ENCODE results near the gene TRIO.
"Not testable (repeated sequence)": the region's sequence is repeated elsewhere in the genome, so short reads cannot be mapped to it uniquely, and the experiment has no call there.

The TRIO gene

DNA sequence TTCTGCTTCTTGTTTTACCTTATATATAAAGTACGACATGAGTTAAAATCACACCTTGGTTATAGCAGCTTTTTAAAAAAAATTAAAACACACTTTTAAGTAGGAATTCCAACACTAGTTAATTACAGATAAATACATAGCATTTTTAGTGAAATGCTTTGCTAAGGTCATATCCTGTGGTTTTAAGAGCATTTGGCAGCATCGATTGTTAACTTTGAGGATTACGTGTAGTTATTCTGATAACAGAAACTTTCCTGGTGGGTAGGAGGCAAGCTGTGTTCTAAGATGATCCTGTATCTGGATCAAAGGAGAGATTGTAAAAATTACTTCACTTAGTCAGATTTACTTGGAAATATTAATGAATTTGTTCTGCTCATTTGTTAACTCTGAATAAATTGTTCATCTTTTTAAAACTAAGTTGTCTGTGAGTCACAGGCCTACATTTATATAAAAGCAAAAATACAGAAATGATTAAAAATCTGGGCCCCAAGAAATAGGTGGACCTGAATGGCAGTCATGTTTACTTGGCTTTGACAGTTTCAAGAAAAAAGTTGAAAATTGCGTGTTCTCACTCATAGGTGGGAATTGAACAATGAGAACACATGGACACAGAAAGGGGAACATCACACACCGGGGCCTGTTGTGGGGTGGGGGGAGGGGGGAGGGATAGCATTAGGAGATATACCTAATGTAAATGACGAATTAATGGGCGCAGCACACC, 58.3 kb downstream of the TRIO start:
- Histone ChIP-seq H3K4me3 (ENCODE audit: low read length) (no peak overlapping the region), H3K9ac (ENCODE audit: low read length) (no peak overlapping the region), H3K4me1 (ENCODE audit: control insufficient read depth, insufficient read depth, low read length) (peaks cover 7% of the 10 kb centered on the region), H3K36me3 (ENCODE audit: control insufficient read depth, insufficient read depth, low read length) (no peaks in the 10 kb centered on the region), H3K9me3 (ENCODE audit: control insufficient read depth, low read length) (no peaks in the 10 kb centered on the region), H3K27me3 (ENCODE audit: control insufficient read depth, insufficient read depth, low read length) (no peaks in the 10 kb centered on the region)

DNA sequence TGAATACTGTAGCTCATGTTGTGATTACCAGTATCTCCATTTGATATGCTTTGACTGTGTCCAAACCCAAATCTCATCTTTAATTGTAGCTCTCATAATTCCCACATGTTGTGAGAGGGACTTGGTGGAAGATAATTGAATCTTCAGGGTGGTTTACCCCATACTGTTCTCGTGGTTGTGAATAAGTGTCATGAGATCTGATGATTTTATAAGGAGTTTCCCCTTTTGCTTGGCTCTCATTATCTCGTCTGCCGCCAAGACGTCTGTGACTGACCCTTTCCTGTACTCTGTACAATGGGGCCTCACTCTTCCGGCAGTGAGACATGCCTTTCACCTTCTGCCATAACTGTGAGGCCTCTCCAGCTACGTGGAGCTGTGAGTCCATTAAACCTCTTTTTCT, 59.3 kb downstream of the TRIO start:
- Histone ChIP-seq H3K4me1 (ENCODE audit: control insufficient read depth, insufficient read depth, low read length) (peaks cover 7% of the 10 kb centered on the region), H3K9ac (ENCODE audit: low read length) (no peak overlapping the region)

DNA sequence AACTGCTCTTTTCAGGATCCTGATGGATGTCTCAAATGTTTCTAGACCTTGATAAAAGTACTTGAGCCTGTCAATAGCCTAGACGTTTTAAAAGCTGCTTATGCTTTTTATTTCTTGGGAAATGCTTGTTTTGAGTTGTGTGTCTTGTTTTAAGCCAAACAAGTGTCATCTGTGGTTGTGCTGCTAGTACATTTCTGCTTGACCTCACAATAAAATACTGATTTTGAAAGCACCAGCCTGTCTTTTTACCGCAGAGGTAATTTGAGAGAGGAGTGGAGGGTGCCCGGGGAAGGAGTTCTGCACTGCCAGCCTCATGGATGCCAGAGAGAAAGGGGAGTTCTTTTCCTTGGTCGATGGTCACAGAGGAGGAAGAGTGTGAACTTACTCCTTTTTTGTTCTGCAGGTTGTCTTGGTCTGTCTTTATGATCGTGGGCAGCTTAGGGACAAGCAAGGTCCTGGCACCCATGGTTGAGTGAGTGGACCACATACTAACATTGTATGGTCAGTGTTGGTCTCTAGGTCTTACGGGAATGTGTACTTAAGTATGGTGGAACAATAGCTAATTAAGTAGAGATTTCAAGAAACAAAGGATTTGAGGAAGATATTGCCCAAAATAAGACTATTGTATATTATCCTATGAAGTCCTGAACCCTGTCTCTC, 61.0 kb downstream of the TRIO start:
- Histone ChIP-seq H3K27me3 (ENCODE audit: control insufficient read depth, insufficient read depth, low read length) (no peaks in the 10 kb centered on the region), H3K9ac (ENCODE audit: low read length) (no peak overlapping the region), H3K9me3 (ENCODE audit: control insufficient read depth, low read length) (no peaks in the 10 kb centered on the region), H3K36me3 (ENCODE audit: control insufficient read depth, insufficient read depth, low read length) (no peaks in the 10 kb centered on the region), H3K4me1 (ENCODE audit: control insufficient read depth, insufficient read depth, low read length) (peaks cover 7% of the 10 kb centered on the region), H3K4me3 (ENCODE audit: low read length) (no peak overlapping the region)

More for the DNA sequence above, 59.3 kb downstream of the TRIO start:
- Histone ChIP-seq H3K36me3 (ENCODE audit: control insufficient read depth, insufficient read depth, low read length) (no peaks in the 10 kb centered on the region), H3K9me3 (ENCODE audit: control insufficient read depth, low read length) (no peaks in the 10 kb centered on the region), H3K4me3 (ENCODE audit: low read length) (no peak overlapping the region), H3K27me3 (ENCODE audit: control insufficient read depth, insufficient read depth, low read length) (no peaks in the 10 kb centered on the region)

DNA sequence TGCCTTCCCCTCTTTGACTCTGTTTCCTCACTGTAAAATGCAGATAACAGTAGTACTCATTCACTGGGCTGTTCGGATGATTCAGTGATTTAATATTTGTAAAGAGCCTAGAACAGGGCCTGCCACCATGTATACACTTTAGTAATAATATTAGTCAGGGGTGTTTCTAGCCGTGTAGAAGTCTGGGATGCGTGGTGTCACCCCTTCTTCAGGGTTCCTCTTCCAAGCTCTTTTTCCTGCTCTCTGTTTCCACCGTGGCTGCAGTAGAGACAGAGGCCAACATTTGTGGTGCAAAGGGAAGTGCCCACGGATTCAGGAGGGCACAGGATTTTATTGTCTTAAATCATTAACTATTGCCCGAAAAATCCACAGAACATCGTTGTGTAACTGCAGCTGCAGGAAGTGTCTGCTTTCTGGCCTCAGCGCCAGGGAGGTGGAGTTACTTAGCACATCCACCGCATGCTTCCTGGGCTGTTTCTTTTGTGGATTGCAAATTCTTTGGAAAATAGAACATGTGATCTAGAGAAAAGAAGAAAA, 61.7 kb downstream of the TRIO start:
- H3K4me3 ChIP-seq (ENCODE audit: low read length), result no peak overlapping the region
- no peak overlapping the region for H3K9ac ChIP-seq (ENCODE audit: low read length)
- H3K4me1 ChIP-seq (ENCODE audit: control insufficient read depth, insufficient read depth, low read length), result peaks cover 7% of the 10 kb centered on the region

DNA sequence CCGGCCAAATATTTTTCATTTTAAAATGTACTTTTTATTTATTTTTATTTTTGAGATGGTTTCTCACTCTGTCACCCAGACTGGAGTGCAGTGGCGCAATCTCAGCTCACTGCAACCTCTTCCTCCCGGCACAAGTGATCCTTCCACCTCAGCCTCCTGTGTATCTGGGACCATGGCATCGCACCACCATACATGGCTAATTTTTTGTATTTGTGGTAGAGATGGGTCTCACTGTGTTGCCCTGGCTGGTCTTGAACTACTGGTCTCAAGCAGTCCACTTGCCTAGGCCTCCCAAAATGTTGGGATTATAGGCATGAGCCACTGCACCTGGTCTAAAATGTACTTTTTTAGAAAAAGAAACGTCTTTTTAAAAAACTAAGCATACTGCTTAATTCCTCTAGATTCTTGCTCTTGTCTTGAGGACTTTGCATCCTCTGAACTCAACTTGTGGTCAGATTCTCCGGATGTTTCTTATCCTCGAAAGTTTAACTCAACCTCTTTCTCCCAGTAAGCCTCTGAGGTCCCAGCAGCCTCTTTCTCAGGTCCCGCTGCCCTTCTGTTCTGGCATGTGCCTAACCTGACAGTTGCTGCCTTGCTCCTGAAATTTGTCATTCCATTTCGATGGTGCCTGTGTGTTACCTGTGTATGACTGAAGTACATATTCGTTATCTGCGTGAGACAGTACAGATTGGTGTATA, 63.0 kb downstream of the TRIO start:
- Histone ChIP-seq H3K27me3 (ENCODE audit: control insufficient read depth, insufficient read depth, low read length) (no peaks in the 10 kb centered on the region), H3K4me1 (ENCODE audit: control insufficient read depth, insufficient read depth, low read length) (peaks cover 7% of the 10 kb centered on the region)

More for the DNA sequence above, 61.7 kb downstream of the TRIO start:
- no peaks in the 10 kb centered on the region for H3K36me3 ChIP-seq (ENCODE audit: control insufficient read depth, insufficient read depth, low read length)
- H3K9me3 ChIP-seq (ENCODE audit: control insufficient read depth, low read length), result no peaks in the 10 kb centered on the region
- no peaks in the 10 kb centered on the region for H3K27me3 ChIP-seq (ENCODE audit: control insufficient read depth, insufficient read depth, low read length)

DNA sequence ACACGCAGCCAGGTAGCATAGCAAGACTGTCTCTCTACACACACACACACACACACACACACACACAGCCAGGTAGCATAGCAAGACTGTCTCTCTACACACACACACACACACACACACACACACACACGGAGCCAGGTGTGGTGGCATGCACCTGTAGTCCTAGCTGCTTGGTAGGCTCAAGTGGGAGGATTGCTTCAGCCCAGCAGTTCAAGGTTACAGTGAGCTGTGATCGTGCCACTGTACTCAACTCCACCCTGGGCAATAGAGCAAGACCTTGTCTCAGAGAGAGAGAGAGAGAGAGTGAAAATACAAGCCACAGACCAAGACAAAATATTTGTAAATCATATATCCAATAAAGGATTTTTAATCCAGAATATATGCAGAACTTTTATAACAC, 64.3 kb downstream of the TRIO start:
- H3K4me1 ChIP-seq (ENCODE audit: control insufficient read depth, insufficient read depth, low read length); H3K9ac ChIP-seq (ENCODE audit: low read length); H3K27me3 ChIP-seq (ENCODE audit: control insufficient read depth, insufficient read depth, low read length); H3K9me3 ChIP-seq (ENCODE audit: control insufficient read depth, low read length); H3K4me3 ChIP-seq (ENCODE audit: low read length); H3K36me3 ChIP-seq (ENCODE audit: control insufficient read depth, insufficient read depth, low read length): not testable (repeated sequence)

More for the DNA sequence above, 63.0 kb downstream of the TRIO start:
- H3K36me3 ChIP-seq (ENCODE audit: control insufficient read depth, insufficient read depth, low read length), result no peaks in the 10 kb centered on the region
- H3K9me3 ChIP-seq (ENCODE audit: control insufficient read depth, low read length), result no peaks in the 10 kb centered on the region
- no peak overlapping the region for H3K4me3 ChIP-seq (ENCODE audit: low read length)
- no peak overlapping the region for H3K9ac ChIP-seq (ENCODE audit: low read length)

DNA sequence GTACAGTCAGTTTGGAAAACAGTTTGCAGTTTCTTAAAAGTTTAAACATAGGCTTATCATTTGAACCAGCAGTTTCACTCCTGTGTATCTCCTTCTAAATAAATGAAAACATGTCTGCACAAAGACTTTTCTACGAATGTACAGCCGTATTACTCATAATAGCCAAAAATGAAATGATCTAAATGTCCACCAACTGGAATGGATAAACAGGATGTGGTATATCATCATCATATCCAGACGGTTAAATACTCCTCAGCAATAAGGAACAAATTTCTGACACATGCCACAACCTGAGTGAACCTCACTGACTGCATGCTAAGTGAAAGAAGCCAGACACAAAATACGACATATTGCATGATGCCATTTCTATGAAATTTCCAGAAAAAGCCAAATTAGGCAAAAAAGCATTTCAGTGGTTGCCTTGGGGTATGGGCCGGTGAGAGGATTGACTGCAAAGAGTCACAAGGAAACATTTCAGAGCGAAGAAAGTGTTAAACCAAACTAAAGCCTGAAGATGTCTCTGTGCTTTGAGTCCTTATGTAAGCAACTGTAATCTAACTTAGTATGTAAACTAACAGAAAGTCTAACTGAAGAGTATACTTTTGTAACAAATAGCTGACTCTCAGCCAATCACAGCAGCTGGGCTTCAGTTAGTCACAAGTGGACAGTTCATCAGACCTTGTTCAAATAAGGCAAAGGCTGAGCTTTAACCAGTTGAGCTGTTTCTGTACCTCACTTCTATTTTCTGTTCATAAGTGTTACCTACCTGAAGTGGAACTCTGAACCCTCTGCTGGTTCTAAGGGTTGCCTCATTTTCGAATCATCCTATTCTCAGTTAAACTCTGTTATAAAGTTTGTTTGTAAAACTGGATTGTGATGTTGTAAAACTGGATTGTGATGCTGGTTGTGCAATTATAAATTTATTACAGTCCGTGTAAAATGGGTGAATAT, 65.2 kb downstream of the TRIO start:
- H3K9ac ChIP-seq (ENCODE audit: low read length), result no peak overlapping the region
- H3K36me3 ChIP-seq (ENCODE audit: control insufficient read depth, insufficient read depth, low read length), result no peaks in the 10 kb centered on the region
- no peaks in the 10 kb centered on the region for H3K27me3 ChIP-seq (ENCODE audit: control insufficient read depth, insufficient read depth, low read length)
- H3K4me3 ChIP-seq (ENCODE audit: low read length), result no peak overlapping the region
- H3K9me3 ChIP-seq (ENCODE audit: control insufficient read depth, low read length), result no peaks in the 10 kb centered on the region
- H3K4me1 ChIP-seq (ENCODE audit: control insufficient read depth, insufficient read depth, low read length), result peaks cover 7% of the 10 kb centered on the region

DNA sequence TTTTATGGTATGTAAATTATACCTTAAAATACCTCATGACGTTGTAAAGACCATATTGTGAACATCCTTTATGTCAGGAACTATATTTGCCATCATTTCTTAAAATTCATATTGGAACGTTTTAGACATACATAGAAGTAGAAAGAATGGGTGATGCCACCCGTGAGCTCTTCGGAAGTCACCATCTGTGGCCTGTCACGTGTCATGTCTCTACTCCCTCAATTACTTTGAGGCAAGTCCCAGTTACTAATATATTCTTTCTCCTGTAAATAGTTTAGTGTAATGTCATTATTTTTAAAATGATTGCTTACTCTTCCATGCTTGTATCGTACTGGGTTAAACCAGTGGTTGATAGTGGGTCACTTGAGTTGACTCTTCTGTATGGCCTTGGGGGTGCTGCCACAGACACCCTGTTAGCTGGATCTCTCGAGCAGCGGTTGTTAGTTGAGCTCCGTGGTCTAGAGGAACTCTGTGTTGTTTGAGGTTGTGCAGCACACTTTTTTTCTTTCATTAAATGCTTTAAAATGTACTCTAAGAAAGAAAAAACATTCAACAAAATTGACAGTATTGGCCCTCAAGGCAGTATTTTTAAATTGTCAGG, 66.2 kb downstream of the TRIO start:
- H3K36me3 ChIP-seq (ENCODE audit: control insufficient read depth, insufficient read depth, low read length), result no peaks in the 10 kb centered on the region
- no peaks in the 10 kb centered on the region for H3K27me3 ChIP-seq (ENCODE audit: control insufficient read depth, insufficient read depth, low read length)
- no peaks in the 10 kb centered on the region for H3K9me3 ChIP-seq (ENCODE audit: control insufficient read depth, low read length)
- peaks cover 7% of the 10 kb centered on the region for H3K4me1 ChIP-seq (ENCODE audit: control insufficient read depth, insufficient read depth, low read length)
- H3K9ac ChIP-seq (ENCODE audit: low read length), result no peak overlapping the region
- H3K4me3 ChIP-seq (ENCODE audit: low read length), result no peak overlapping the region

DNA sequence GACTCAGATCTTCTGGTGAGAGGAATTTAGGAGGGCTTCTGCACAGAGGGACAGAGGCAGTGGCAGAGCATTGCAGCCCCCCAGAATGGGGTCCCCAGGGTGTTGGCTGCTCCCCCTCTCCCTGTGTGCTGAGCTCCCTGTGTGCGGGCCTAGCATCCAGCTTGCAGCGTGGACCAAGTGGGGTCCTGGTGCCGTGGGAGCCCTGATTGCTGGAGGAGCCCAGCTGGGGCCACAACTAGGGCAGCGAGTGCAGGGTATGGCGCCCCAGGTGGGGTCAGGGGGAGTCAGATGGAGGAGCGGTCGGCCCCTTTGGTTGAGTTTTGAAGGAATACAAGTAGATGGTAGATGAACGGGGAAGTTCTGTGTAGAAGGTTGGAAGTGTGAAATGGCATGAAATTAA, 66.7 kb downstream of the TRIO start:
- no peaks in the 10 kb centered on the region for H3K9me3 ChIP-seq (ENCODE audit: control insufficient read depth, low read length)
- H3K36me3 ChIP-seq (ENCODE audit: control insufficient read depth, insufficient read depth, low read length), result no peaks in the 10 kb centered on the region
- no peaks in the 10 kb centered on the region for H3K27me3 ChIP-seq (ENCODE audit: control insufficient read depth, insufficient read depth, low read length)
- H3K4me1 ChIP-seq (ENCODE audit: control insufficient read depth, insufficient read depth, low read length), result peaks cover 3% of the 10 kb centered on the region
- no peak overlapping the region for H3K4me3 ChIP-seq (ENCODE audit: low read length)
- H3K9ac ChIP-seq (ENCODE audit: low read length), result no peak overlapping the region

DNA sequence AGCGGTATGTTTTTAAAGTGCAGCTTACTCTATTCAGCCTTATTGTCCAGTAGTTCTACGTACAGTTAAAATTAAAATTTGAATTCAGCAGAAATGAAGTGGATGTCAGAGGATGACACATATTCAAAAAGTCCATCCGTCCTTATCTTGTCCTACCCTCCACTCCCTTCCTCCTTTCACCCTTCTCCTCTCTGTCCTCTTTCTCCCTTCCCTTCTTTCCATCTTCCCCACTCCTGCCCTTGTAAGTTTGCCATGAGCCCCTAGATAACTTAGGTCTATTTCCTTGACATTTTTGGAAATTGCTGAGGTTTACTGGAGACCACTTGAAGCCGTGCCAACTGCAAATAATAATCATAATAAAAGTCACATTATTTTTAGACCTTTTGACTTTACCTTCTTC, 67.6 kb downstream of the TRIO start:
- Histone ChIP-seq H3K9me3 (ENCODE audit: control insufficient read depth, low read length) (no peaks in the 10 kb centered on the region), H3K9ac (ENCODE audit: low read length) (no peak overlapping the region), H3K36me3 (ENCODE audit: control insufficient read depth, insufficient read depth, low read length) (no peaks in the 10 kb centered on the region), H3K4me3 (ENCODE audit: low read length) (no peak overlapping the region), H3K27me3 (ENCODE audit: control insufficient read depth, insufficient read depth, low read length) (no peaks in the 10 kb centered on the region), H3K4me1 (ENCODE audit: control insufficient read depth, insufficient read depth, low read length) (no peaks in the 10 kb centered on the region)
